Adrenal gland (tissue), 5 donors: ENCODE measurements around the gene MMS22L.

ENCODE experiments used
- POLR2A ChIP-seq, 2 donors: fragments of 450-650 bp; IDR thresholded peaks; one replicate each; pipeline ENCODE4 v1.6.1; 2017; ENCODE audit warnings: antibody characterized with exemption in 2 of 2, mild to moderate bottlenecking in 2 of 2, moderate library complexity in 1 of 2
- TF ChIP-seq, protein P1 (sequence below), 6 experiments: fragments of 450-650 bp in 4 of 6; fragments of 200-600 bp in 2 of 6; sonication (generic) in 1 of 6; IDR thresholded peaks; 1 replicate in 5 of 6; 2 replicates in 1 of 6; pipeline versions ENCODE4 v1.5.1 to v1.8.0; 2016 to 2021; ENCODE audit warnings: antibody characterized with exemption in 6 of 6, mild to moderate bottlenecking in 2 of 6, moderate library complexity in 1 of 6
- donor health status: DM: no; HTN: no; CAD: no.

DNA sequence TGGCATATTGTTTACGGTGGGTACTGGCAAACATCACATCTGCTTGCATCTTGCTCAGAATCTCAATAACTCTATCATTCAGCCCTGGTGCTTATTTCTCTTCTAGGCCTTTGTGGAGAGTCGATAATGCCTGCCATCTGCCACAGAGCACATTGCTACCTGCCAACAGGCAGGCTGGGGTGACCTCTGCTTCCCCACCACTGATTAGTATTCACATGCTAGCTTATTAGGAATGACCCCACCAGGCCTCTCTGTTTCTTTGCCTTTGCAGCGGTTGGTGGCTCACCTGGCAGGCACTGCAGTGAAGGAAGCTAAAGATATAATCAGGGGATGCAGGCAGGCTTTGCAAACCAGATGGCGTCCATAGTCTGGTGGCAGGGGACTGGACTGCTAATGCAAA, 154.5 kb downstream of the MMS22L start:
- TF ChIP-seq, protein P1, sequence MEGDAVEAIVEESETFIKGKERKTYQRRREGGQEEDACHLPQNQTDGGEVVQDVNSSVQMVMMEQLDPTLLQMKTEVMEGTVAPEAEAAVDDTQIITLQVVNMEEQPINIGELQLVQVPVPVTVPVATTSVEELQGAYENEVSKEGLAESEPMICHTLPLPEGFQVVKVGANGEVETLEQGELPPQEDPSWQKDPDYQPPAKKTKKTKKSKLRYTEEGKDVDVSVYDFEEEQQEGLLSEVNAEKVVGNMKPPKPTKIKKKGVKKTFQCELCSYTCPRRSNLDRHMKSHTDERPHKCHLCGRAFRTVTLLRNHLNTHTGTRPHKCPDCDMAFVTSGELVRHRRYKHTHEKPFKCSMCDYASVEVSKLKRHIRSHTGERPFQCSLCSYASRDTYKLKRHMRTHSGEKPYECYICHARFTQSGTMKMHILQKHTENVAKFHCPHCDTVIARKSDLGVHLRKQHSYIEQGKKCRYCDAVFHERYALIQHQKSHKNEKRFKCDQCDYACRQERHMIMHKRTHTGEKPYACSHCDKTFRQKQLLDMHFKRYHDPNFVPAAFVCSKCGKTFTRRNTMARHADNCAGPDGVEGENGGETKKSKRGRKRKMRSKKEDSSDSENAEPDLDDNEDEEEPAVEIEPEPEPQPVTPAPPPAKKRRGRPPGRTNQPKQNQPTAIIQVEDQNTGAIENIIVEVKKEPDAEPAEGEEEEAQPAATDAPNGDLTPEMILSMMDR (IDR thresholded peaks at IDR 0.05) = no peak
- no peak for TF ChIP-seq POLR2A (IDR thresholded peaks at IDR 0.05)
